Measurements from ENCODE around the gene MTOR.

DNA sequence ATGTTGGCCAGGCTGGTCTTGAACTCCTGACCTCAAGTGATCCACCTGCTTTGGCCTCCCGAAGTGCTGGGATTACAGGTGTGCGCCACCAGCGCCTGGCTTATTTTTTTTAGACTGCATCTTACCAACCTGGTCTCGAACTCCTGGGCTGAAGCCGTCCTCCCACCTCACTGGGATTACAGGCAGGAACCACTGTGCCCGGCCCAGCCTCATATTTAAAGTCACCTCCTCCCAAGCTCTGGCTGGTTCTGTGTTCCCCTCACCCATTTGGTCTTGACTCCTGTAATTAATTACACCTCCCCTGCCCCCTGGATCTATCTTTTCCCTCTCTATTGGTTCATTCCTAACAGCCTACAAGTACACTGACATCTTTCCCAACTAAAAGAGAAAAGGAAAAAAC lies 161.0 kb downstream of the MTOR start:
- TF ChIP-seq, protein P1, sequence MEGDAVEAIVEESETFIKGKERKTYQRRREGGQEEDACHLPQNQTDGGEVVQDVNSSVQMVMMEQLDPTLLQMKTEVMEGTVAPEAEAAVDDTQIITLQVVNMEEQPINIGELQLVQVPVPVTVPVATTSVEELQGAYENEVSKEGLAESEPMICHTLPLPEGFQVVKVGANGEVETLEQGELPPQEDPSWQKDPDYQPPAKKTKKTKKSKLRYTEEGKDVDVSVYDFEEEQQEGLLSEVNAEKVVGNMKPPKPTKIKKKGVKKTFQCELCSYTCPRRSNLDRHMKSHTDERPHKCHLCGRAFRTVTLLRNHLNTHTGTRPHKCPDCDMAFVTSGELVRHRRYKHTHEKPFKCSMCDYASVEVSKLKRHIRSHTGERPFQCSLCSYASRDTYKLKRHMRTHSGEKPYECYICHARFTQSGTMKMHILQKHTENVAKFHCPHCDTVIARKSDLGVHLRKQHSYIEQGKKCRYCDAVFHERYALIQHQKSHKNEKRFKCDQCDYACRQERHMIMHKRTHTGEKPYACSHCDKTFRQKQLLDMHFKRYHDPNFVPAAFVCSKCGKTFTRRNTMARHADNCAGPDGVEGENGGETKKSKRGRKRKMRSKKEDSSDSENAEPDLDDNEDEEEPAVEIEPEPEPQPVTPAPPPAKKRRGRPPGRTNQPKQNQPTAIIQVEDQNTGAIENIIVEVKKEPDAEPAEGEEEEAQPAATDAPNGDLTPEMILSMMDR (IDR thresholded peaks at IDR 0.05) = no peak
- TF ChIP-seq POLR2A (IDR thresholded peaks at IDR 0.05) = no peak

All from thyroid gland (tissue), 4 donors.